ENCODE data around the gene ZNF540.

The ZNF540 gene

DNA sequence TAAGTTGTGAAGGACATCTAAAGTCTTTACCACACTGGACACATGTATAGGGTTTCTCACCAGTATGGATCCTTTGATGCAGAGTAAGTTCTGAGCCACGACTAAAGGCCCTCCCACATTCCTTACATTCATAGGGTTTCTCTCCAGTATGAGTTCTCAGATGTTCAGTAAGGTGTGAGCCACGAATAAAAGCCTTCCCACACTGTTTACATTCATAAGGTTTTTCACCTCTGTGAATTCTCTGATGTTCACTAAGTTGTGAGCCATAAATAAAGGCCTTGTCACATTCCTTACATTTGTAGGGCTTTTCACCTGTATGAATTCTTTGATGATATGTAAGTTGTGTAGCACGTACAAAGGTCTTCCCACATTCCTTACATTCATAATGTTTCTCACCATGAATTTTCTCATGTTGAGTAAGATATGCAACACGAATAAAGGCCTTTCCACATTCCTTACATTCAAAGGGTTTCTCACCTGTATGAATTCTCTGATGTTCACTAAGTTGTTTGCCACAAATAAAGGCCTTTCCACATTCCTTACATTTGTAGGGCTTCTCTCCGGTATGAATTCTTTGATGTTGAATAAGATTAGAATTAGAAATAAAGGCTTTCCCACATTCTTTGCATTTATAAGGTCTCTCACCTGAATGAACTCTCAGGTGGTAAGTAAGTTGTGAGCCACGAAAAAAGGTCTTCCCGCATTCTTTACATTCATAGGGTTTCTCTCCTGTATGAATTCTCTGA is 29.9 kb upstream of the ZNF540 start:
- no peak overlapping the region for H3K4me3 ChIP-seq (ENCODE audit: low read length in 2 of 2)
- no peak overlapping the region for H2AFZ ChIP-seq (ENCODE audit: low read length)
- H2BK120ac ChIP-seq (ENCODE audit: low read depth, low read length): no peak overlapping the region
- no peak for DNase-seq (ENCODE audit: low spot score)
- H3K4me1 ChIP-seq (ENCODE audit: control insufficient read depth in 2 of 2, insufficient read depth in 1 of 2, low read depth in 1 of 2, low read length in 2 of 2): no peaks in the 10 kb centered on the region
- H3K18ac ChIP-seq (ENCODE audit: low read length): no peak overlapping the region
- no peak overlapping the region for H3K14ac ChIP-seq (ENCODE audit: low read length)
- no peak overlapping the region for H2BK15ac ChIP-seq (ENCODE audit: low read length)
- H3K36me3 ChIP-seq (replicated peaks in 1 of 2; ENCODE audit: control insufficient read depth in 2 of 2, insufficient read depth in 2 of 2, low read length in 2 of 2): peaks cover 4 to 14% of the 10 kb centered on the region in 2 donors
- no CpG with 5 or more reads among the region's 7 CpGs for WGBS, 2 donors (ENCODE audit: extremely low coverage in 2 of 2, insufficient read length in 2 of 2, insufficient replicate concordance in 1 of 2)
- H3K23ac ChIP-seq (ENCODE audit: low read depth, low read length, poor library complexity): no peak overlapping the region
- no peak overlapping the region for H4K91ac ChIP-seq (ENCODE audit: low read depth, low read length, poor library complexity)
- no peak overlapping the region for H3K4me2 ChIP-seq (ENCODE audit: insufficient read depth, low read length, poor library complexity, severe bottlenecking)
- H3K79me1 ChIP-seq (ENCODE audit: low read depth, low read length): no peaks in the 10 kb centered on the region
- no peak overlapping the region for H4K8ac ChIP-seq (ENCODE audit: low read depth, low read length)
- no peak overlapping the region for H3K27ac ChIP-seq (replicated peaks; ENCODE audit: low read length)
- no peak overlapping the region for H2AK5ac ChIP-seq (ENCODE audit: low read depth, low read length)
- no peak overlapping the region for H2BK12ac ChIP-seq (ENCODE audit: low read length)
- no peak overlapping the region for H3K9ac ChIP-seq (ENCODE audit: low read depth, low read length, poor library complexity)
- H3K9me3 ChIP-seq (replicated peaks in 1 of 2; ENCODE audit: control insufficient read depth in 2 of 2, insufficient read depth in 1 of 2, low read depth in 1 of 2, low read length in 2 of 2): peaks cover 30 to 93% of the 10 kb centered on the region in 2 donors
- H3K4ac ChIP-seq (ENCODE audit: low read length): no peak overlapping the region
- no peaks in the 10 kb centered on the region for H3K27me3 ChIP-seq (ENCODE audit: control insufficient read depth in 3 of 3, insufficient read depth in 3 of 3, low read depth in 1 of 3, low read length in 3 of 3)
- no peak overlapping the region for H2BK5ac ChIP-seq (ENCODE audit: low read length)

DNA sequence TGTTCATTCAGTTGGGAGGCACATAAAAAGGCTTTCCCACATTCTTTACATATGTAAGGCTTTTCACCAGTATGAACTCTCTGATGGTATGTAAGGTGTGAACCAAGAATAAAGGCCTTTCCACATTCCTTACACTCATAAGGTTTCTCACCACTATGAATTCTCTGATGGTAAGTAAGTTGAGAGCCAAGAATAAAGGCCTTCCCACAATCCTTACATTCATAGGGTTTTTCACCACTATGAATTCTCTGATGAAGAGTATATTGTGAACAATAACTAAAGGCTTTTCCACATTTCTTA is 29.4 kb upstream of the ZNF540 start:
- Histone ChIP-seq H4K91ac (ENCODE audit: low read depth, low read length, poor library complexity) (no peak overlapping the region), H2AFZ (ENCODE audit: low read length) (no peak overlapping the region), H3K14ac (ENCODE audit: low read length) (no peak overlapping the region), H3K23ac (ENCODE audit: low read depth, low read length, poor library complexity) (no peak overlapping the region), H2BK15ac (ENCODE audit: low read length) (no peak overlapping the region), H2AK5ac (ENCODE audit: low read depth, low read length) (no peak overlapping the region), H3K9ac (ENCODE audit: low read depth, low read length, poor library complexity) (no peak overlapping the region), H3K36me3 (replicated peaks in 1 of 2; ENCODE audit: control insufficient read depth in 2 of 2, insufficient read depth in 2 of 2, low read length in 2 of 2) (peaks cover 4 to 14% of the 10 kb centered on the region in 2 donors), H4K8ac (ENCODE audit: low read depth, low read length) (no peak overlapping the region), H3K4me2 (ENCODE audit: insufficient read depth, low read length, poor library complexity, severe bottlenecking) (no peak overlapping the region), H2BK120ac (ENCODE audit: low read depth, low read length) (no peak overlapping the region), H2BK12ac (ENCODE audit: low read length) (no peak overlapping the region), H3K4ac (ENCODE audit: low read length) (no peak overlapping the region), H3K18ac (ENCODE audit: low read length) (no peak overlapping the region), H2BK5ac (ENCODE audit: low read length) (no peak overlapping the region), H3K9me3 (replicated peaks in 1 of 2; ENCODE audit: control insufficient read depth in 2 of 2, insufficient read depth in 1 of 2, low read depth in 1 of 2, low read length in 2 of 2) (peaks cover 34 to 96% of the 10 kb centered on the region in 2 donors), H3K79me1 (ENCODE audit: low read depth, low read length) (no peaks in the 10 kb centered on the region), H3K4me3 (ENCODE audit: low read length in 2 of 2) (no peak overlapping the region), H3K27ac (replicated peaks; ENCODE audit: low read length) (no peak overlapping the region), H3K4me1 (ENCODE audit: control insufficient read depth in 2 of 2, insufficient read depth in 1 of 2, low read depth in 1 of 2, low read length in 2 of 2) (no peaks in the 10 kb centered on the region), H3K27me3 (ENCODE audit: control insufficient read depth in 3 of 3, insufficient read depth in 3 of 3, low read depth in 1 of 3, low read length in 3 of 3) (no peaks in the 10 kb centered on the region)
- no peak for DNase-seq (ENCODE audit: low spot score)

GRCh38 chr19:37572203-37572602 is 22.5 kb upstream of the ZNF540 start:
- no peak overlapping the region for H4K8ac ChIP-seq (ENCODE audit: low read depth, low read length)
- no peak overlapping the region for H2BK15ac ChIP-seq (ENCODE audit: low read length)
- no peak overlapping the region for H2AK5ac ChIP-seq (ENCODE audit: low read depth, low read length)
- H3K9me3 ChIP-seq (replicated peaks in 1 of 2; ENCODE audit: control insufficient read depth in 2 of 2, insufficient read depth in 1 of 2, low read depth in 1 of 2, low read length in 2 of 2): peaks cover 18 to 75% of the 10 kb centered on the region in 2 donors
- H3K4me2 ChIP-seq (ENCODE audit: insufficient read depth, low read length, poor library complexity, severe bottlenecking): no peak overlapping the region
- peaks cover 0 to 4% of the 10 kb centered on the region in 2 donors for H3K36me3 ChIP-seq (replicated peaks in 1 of 2; ENCODE audit: control insufficient read depth in 2 of 2, insufficient read depth in 2 of 2, low read length in 2 of 2)
- no peak overlapping the region for H3K23ac ChIP-seq (ENCODE audit: low read depth, low read length, poor library complexity)
- no peak overlapping the region for H3K14ac ChIP-seq (ENCODE audit: low read length)
- no peak overlapping the region for H3K9ac ChIP-seq (ENCODE audit: low read depth, low read length, poor library complexity)
- no peak for DNase-seq (ENCODE audit: low spot score)
- H2AFZ ChIP-seq (ENCODE audit: low read length): no peak overlapping the region
- H3K4me3 ChIP-seq (ENCODE audit: low read length in 2 of 2): no peak overlapping the region
- H3K18ac ChIP-seq (ENCODE audit: low read length): no peak overlapping the region
- H2BK120ac ChIP-seq (ENCODE audit: low read depth, low read length): no peak overlapping the region
- no peaks in the 10 kb centered on the region for H3K79me1 ChIP-seq (ENCODE audit: low read depth, low read length)
- H3K27ac ChIP-seq (replicated peaks; ENCODE audit: low read length): no peak overlapping the region
- H3K4ac ChIP-seq (ENCODE audit: low read length): no peak overlapping the region
- H2BK12ac ChIP-seq (ENCODE audit: low read length): no peak overlapping the region
- H3K4me1 ChIP-seq (ENCODE audit: control insufficient read depth in 2 of 2, insufficient read depth in 1 of 2, low read depth in 1 of 2, low read length in 2 of 2): no peaks in the 10 kb centered on the region
- H3K27me3 ChIP-seq (ENCODE audit: control insufficient read depth in 3 of 3, insufficient read depth in 3 of 3, low read depth in 1 of 3, low read length in 3 of 3): no peaks in the 10 kb centered on the region
- no peak overlapping the region for H2BK5ac ChIP-seq (ENCODE audit: low read length)
- H4K91ac ChIP-seq (ENCODE audit: low read depth, low read length, poor library complexity): no peak overlapping the region

DNA sequence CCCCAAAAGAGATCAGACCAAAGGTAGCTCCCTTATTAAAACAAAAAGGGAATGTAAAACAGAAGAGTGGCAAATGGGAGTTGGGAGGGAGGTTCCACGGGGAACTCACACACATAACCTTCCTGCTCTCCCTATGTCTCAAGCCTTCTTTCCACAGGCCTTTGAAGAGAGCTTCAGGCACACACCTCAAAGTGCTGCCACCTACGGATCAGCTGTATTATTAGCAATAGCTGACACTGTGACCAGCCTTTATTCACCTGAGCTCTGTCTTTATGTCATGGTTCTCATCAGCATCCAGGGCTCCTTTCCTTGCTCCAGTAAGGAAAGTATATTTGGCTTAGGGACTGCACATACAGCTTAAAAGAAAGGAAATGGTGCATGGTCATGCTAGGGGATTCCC is 11.3 kb upstream of the ZNF540 start:
- Histone ChIP-seq H3K4me3 (ENCODE audit: low read length in 2 of 2) (no peak overlapping the region), H4K8ac (ENCODE audit: low read depth, low read length) (no peak overlapping the region), H2BK120ac (ENCODE audit: low read depth, low read length) (no peak overlapping the region), H2BK5ac (ENCODE audit: low read length) (no peak overlapping the region), H2AFZ (ENCODE audit: low read length) (no peak overlapping the region), H2BK15ac (ENCODE audit: low read length) (no peak overlapping the region), H3K4ac (ENCODE audit: low read length) (no peak overlapping the region), H3K4me2 (ENCODE audit: insufficient read depth, low read length, poor library complexity, severe bottlenecking) (no peak overlapping the region), H3K4me1 (ENCODE audit: control insufficient read depth in 2 of 2, insufficient read depth in 1 of 2, low read depth in 1 of 2, low read length in 2 of 2) (no peaks in the 10 kb centered on the region), H3K18ac (ENCODE audit: low read length) (no peak overlapping the region), H4K91ac (ENCODE audit: low read depth, low read length, poor library complexity) (no peak overlapping the region), H3K27ac (replicated peaks; ENCODE audit: low read length) (no peak overlapping the region), H3K9me3 (replicated peaks in 1 of 2; ENCODE audit: control insufficient read depth in 2 of 2, insufficient read depth in 1 of 2, low read depth in 1 of 2, low read length in 2 of 2) (peaks cover 33 to 86% of the 10 kb centered on the region in 2 donors), H2BK12ac (ENCODE audit: low read length) (no peak overlapping the region), H2AK5ac (ENCODE audit: low read depth, low read length) (no peak overlapping the region), H3K14ac (ENCODE audit: low read length) (no peak overlapping the region), H3K79me1 (ENCODE audit: low read depth, low read length) (peaks cover 3% of the 10 kb centered on the region), H3K36me3 (replicated peaks in 1 of 2; ENCODE audit: control insufficient read depth in 2 of 2, insufficient read depth in 2 of 2, low read length in 2 of 2) (peaks cover 21 to 57% of the 10 kb centered on the region in 2 donors), H3K23ac (ENCODE audit: low read depth, low read length, poor library complexity) (no peak overlapping the region), H3K27me3 (ENCODE audit: control insufficient read depth in 3 of 3, insufficient read depth in 3 of 3, low read depth in 1 of 3, low read length in 3 of 3) (no peaks in the 10 kb centered on the region), H3K9ac (ENCODE audit: low read depth, low read length, poor library complexity) (no peak overlapping the region)
- DNase-seq (ENCODE audit: low spot score): no peak
- WGBS, 2 donors (ENCODE audit: extremely low coverage in 2 of 2, insufficient read length in 2 of 2, insufficient replicate concordance in 1 of 2): no CpG with 5 or more reads among the region's 2 CpGs
